HG03108 (cell line): ENCODE data around the gene ATF6.

Experiments
- ATAC-seq: cut with Tn5 transposase; IDR thresholded peaks from one replicate; pipeline ENCODE4 v1.9.1; 2021; ENCODE audit warnings: moderate library complexity; ENCODE audit not compliant: unreplicated experiment

ATF6 gene

GRCh38 chr1:161989786-161990185 lies 223.7 kb downstream of the ATF6 start:
- no peak for ATAC-seq

- no peak for ATAC-seq
Measured at GRCh38 chr1:161993576-161993975, 227.5 kb downstream of the ATF6 start.

- no peak for ATAC-seq
Measured at GRCh38 chr1:161994175-161994668, 228.1 kb downstream of the ATF6 start.

- ATAC-seq, result no peak
Measured at GRCh38 chr1:161997152-161997551, 231.0 kb downstream of the ATF6 start.

- ATAC-seq, result no peak
Measured at GRCh38 chr1:161998811-161999210, 232.7 kb downstream of the ATF6 start.

- no peak for ATAC-seq
Measured at GRCh38 chr1:161999301-162000052, 233.4 kb downstream of the ATF6 start.

- no peak for ATAC-seq
Measured at GRCh38 chr1:162000053-162000420, 233.9 kb downstream of the ATF6 start.

GRCh38 chr1:162003061-162003829 lies 237.1 kb downstream of the ATF6 start:
- no peak for ATAC-seq

GRCh38 chr1:162003830-162004215 lies 237.7 kb downstream of the ATF6 start:
- no peak for ATAC-seq

- ATAC-seq, result no peak
Measured at GRCh38 chr1:162004441-162004950, 238.4 kb downstream of the ATF6 start.

GRCh38 chr1:162006081-162006480 lies 240.0 kb downstream of the ATF6 start:
- no peak for ATAC-seq

GRCh38 chr1:162007466-162007865 lies 241.3 kb downstream of the ATF6 start:
- no peak for ATAC-seq

GRCh38 chr1:162008799-162009198 lies 242.7 kb downstream of the ATF6 start:
- ATAC-seq, result no peak

GRCh38 chr1:162009501-162010174 lies 243.5 kb downstream of the ATF6 start:
- ATAC-seq, result no peak

- ATAC-seq, result no peak
Measured at GRCh38 chr1:162010175-162010506, 244.0 kb downstream of the ATF6 start.

- ATAC-seq, result no peak
Measured at GRCh38 chr1:162011337-162012012, 245.4 kb downstream of the ATF6 start.

GRCh38 chr1:162013289-162013688 lies 247.2 kb downstream of the ATF6 start:
- no peak for ATAC-seq
